Hippocampal formation (tissue), 2 donors: ENCODE data around the gene IGF2.

ENCODE experiments used
- DNase-seq, 2 donors: peaks; one replicate each; lab custom pipeline; 2025; lab: John Stamatoyannopoulos, UW

Gene IGF2

DNA sequence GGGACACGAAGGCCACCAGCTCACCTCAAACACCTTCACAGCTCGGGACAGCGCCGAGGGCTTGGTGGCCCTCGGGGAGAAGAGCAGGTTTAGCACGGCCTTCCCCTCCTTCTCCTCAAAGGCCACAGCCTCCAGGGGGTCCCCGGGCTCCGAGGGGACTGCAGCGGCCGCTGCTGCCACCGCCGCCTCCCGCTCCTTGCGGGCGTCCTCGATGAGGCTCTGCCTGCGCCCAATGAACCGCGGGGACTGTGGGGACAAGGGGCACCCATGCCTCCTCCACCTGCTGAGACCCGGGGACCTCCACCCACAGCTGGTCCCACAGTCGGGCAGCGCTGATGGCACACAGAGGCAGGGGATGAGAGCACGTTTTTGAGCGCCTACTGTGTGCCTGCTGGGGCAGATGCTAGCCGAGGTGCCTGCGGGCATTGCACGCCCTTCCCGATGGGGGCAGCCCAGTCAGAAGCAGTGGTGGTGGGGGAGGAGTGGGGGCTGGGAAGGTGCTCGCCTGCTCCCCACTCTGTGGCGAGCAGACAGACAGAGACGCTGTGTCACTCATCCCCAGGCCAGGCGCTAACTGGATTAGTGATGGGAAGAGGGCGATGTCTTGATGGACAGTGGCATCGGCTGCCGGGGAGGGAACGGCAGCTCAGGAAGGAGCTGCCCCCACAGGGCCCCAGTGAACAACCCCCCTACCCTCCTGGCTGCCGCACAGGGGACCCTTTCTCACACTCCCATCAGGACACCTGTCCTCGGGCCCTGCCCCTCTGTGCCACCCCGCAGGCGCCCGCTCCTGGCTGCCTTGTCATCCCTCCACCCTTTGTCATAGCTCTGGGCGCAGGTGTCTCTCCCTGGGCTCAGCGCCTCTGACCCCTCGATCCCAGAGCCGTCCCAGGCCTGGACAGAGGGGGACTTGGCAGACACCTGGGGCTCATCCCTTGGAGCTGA lies 30.7 kb upstream of the IGF2 start:
- no peak for DNase-seq

DNA sequence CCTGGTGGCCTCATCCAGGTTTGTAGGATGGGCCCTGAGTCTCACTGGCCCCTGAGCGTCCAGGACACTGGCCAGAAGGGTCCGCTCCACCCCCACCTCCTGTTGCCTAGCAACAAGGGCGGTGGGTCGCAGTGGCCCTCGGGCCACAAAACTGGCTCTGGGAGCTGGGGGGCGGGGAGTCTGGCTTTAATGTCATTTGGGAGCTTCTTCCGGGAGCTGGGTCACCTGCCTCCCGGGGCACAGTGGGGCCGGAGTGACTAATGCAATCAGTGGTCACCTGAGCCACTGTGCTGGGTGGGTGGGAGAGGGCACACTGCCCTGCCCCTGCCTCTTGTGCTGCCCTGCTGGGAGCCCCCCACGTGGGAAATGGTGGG lies 29.8 kb upstream of the IGF2 start:
- DNase-seq: no peak

DNA sequence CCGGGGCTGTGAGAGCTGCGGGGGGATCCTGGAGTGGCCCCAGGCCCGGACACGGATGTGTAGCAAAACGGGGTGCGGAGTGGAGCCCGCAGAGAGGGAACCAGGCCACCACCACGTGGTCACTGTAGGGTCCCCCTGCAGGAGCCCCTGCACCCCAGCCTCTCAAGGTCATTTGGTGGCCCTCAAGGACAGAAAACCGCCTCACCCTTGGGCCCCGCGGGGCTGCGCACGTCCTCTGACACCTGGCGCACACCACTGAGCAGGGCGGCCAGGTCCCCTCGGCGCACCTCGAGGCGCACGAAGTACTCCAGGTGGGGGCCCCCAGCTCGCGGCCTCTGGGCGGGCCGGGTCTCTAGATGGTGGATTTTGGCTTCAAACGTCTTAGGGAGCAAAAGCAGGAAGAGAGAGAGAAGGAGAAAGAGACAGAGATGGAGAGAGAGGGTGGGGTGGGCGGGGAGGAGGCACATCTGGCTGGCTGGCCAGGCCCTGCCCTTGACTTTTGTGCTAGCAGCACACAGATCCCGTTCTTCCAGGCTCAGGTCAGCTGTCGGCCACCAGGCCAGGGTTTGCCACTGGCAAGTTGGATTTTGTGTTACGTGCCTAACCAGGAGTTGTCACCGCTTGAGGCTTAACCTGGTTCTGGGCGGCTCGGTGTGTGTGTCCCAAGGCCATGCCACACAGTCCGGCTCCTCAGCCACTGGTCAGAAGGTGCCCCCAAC lies 29.3 kb upstream of the IGF2 start:
- DNase-seq: no peak

DNA sequence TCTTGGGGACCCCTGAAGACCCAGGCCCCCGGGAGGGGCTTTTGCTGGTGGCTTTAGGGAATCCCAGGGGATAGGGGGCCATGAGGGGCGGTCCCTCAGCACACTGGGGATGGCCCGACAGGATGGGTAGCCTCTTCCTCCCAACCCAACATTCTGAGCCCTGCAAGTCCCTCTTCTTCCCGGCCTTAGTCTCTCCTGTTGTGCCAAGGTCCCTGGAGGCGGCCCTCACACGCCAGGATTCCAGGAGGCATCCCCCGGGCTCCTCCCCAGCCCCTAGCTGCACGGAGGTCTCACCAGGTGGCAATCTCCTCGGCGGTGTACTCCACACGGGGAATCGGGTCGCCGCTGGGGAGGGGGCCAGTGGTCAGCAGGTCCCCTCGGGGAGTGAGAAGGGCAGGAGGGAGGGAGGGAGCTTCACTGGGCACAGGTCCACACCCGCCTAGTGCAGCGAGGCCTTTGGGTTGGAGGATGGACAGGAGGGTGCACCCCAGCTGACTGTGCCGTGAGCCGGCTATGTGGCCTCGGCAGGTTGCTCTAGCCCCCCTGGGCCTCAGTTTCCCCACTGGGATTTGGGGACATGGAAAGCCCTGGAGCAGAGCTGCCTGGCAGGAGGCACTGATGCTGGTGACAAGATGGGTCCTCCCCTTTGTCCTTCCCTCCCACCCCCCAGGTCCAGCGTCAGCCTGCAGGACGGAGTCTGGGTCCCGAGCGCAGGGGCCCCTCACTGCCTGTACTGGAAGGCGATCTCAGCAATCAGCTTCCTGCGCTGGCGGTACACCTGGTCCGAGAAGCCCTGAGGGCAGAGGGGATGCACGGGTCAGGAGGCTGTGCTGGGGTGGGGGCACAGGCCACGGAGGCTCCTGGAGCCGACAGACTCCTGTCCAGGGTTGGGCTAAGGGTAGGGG lies 28.2 kb upstream of the IGF2 start:
- no peak for DNase-seq

DNA sequence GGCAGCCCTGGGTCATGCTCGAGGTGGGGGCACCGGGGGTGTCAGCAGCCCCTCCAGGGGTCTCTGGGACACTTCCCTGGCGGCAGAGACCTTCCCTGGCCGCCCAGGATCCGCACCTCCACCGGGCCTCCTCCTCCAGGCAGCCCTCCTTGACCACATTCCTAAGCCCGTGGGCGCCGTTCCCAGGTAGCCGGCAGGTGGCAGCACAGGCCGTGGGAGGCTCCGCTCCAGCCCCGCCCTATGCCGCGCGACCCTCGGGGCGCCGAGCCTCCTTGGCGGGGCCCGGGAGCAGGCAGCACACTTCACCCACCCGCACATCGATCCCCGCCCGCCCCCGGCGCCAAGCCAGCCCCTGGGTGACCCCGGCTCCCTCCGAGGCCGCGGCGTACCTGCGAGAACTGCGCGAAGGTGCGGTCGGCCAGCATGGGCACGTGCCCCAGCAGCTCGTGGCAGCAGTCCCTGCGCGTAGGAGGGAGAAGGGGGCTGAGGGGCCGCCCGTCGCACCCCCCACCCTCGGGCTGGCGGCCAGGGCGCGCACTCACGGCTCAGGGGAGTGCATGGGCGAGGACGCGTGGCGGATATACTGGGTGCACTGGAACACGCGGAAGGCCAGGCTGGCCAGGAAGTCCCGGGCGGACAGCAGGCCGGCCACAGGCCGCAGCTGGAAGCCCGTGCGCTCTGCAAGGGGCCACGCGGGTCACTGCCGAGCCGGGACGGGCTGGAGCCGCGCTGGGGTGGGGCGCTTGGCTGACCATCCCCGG lies 27.1 kb upstream of the IGF2 start:
- DNase-seq: no peak

DNA sequence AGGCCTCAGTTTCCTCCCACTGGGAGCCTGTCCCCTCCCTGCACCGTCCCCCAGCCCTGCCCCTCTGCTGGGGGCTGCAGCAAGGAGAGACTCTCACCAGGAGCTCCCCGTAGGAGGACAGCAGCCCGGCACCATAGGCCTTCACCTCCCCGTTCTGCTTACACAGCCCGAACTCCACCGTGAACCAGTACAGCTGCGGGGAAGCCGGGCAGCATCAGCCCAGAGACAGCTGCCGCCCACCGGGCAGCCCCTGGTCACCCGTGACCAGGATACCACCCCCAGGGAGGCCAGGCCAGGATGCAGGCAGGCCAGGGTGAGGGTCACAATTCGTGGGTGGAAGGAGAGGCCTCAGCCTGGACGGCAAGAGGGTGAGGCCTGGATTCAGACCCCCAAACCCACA lies 26.4 kb upstream of the IGF2 start:
- DNase-seq: no peak

DNA sequence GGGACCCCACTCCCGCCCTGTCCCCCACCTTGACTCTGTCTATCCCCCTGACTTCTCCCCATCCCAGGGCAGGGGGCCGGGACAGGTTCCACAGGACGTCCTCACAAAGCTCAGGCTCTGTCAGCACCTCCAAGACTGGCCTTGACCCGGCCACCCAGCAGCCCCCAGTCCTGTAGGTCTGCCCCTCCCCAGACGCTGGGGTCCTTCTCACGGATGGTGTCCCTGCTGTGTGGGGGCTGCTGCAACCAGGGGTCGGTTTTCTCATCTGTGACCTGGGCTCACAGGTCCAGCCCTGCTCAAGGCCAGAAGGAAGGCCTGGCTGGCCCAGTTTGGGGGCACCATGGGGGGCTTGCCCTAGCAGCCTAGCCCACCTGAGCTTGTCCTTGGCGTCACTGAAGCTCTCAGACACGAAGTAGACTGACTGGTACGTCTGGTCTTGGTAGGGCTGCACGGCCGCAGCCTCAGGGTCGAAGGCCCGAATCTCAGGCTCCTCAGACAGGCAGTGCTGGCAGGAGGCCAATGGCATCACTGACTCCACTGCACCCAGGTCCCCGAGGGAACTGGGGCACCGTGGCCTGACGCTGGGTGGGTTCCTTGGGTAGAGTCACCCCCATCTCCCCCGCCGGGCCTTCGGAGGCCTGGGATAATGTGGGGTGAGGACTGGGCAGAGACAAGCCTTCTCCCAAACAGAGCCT lies 25.8 kb upstream of the IGF2 start:
- no peak for DNase-seq

DNA sequence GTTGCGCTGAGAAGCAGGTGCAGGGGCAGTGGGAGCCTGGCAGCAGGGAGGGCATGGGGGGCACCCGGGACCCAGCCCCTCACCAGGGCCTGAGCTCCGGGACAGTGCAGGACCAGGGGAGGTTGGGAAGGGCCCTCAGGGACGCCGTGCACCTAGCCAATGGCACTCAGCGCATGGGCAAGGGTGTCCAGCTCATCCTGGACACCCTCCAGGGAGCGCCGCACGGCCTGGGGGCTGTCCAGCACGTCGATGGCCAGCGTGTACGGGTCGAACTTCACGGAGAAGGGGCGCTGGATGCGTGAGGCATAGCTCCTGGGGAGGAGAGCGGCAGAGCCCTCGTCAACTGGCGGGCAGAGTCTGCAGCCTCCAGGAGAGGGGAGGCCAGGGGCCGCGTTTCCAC lies 24.9 kb upstream of the IGF2 start:
- no peak for DNase-seq

DNA sequence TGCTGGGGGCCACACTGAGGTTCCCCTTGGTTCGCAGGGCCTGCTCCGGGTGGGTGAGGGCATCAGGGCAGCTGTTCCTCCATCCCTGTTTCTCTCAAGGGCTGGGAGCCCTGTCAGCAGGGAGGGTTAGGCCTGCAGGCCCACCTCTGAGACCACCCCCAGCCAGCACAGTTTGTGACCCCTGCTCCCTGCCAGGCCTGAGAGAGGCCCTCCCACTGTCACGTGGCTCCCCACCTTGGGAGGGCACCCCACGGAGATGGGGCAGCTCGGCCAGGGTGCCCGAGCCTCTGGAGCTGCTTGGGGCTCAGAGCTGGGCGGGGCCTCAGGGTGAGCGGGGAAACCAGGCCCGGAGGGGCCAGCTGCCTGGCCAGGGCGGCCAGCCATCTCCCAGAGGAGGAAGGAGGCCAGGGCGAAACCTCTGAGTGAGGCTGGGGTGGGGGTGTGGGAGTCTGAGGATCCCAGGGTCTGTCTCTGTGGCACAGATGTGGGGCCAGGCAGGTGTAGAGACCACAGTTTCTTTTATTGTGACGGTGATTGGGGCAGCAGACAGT lies 24.3 kb upstream of the IGF2 start:
- no peak for DNase-seq

DNA sequence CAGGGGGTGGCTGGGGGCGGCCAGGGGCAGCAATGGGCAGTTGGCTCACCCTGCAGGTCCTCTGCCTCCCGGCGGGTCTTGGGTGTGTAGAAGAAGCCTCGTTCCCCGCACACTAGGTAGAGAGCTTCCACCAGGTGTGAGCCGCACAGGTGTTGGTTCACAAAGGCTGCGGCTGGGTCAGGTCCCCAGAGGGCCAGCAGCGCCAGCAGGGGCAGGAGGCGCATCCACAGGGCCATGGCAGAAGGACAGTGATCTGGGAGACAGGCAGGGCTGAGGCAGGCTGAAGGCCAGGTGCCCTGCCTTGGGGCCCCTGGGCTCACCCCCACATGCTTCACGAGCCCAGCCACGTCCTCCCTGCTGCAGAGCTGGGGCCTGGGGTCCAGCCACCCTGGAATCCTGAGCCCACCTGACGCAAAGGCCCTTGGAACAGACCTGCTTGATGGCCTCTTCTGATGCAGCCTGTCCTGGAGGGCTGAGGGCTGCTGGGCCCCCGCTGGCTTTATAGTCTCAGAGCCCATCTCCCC lies 21.6 kb upstream of the IGF2 start, which contains the start of gene INS:
INS (minus strand) TSS at position 474 of the 524 bp plus-strand sequence; CDS start at position 236, 238 bp downstream.
- no peak for DNase-seq

DNA sequence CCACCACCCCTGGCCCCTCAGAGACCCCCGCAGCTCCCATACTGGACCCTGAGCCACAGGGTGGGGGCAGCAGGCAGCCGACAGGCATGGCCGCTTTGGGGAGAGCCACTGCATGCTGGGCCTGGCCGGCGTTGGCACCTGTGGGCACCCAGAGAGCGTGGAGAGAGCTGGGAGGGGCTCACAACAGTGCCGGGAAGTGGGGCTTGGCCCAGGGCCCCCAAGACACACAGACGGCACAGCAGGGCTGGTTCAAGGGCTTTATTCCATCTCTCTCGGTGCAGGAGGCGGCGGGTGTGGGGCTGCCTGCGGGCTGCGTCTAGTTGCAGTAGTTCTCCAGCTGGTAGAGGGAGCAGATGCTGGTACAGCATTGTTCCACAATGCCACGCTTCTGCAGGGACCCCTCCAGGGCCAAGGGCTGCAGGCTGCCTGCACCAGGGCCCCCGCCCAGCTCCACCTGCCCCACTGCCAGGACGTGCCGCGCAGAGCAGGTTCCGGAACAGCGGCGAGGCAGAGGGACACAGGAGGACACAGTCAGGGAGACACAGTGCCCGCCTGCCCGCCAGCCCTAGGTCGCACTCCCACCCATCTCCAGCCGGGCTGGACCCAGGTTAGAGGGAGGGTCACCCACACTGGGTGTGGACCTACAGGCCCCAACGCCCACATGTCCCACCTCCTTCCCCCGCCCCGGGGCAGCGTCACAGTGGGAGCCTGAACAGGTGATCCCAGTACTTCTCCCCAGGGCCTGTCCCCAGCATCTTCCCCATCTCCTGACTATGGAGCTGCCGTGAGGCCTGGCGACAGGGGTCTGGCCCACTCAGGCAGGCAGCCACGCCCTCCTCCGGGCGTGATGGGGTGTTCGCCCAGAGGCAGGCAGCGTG lies 20.6 kb upstream of the IGF2 start:
- no peak for DNase-seq

DNA sequence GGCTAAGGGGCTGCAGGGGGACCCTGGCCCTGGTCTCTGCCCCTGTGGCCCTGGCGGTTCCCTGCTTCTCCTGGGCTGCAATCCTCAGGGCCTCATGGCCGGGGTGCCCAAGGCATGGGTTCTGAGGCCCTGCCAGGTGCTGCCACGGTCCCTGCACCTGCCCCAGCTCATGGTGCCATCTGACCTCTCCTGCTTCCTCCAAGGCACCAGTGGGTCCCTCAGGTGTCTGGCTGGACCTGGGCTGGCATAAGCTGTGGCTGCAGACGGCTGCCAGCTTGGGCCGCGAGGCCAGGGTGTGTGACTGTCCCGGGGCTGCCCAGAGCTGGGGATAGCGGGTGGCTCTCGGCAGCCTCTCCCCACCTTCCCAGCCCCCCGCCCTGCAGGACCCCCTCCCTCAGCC lies 19.8 kb upstream of the IGF2 start:
- DNase-seq: no peak

DNA sequence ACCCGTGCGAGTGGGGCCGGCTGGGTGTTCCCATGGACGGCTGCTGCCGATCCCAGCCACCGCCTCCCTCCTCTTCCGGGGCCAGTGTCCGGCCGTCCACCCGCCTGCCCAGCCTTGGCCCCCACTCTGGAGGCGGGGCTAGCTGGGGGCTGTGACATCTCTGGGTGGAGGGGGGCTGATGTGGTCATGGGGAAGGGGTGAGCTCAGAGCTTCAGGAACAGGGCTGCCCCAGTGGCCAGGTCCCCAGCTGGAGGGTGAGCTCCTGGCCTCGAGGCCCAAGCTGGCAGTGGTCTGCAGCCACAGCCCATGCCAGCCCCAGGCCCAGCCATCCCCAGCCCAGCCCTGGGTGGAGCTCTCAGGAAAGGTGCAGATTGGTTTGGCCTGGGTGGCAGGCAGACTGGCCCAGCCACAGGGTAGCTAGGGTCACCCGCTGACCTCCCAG lies 19.1 kb upstream of the IGF2 start:
- no peak for DNase-seq

DNA sequence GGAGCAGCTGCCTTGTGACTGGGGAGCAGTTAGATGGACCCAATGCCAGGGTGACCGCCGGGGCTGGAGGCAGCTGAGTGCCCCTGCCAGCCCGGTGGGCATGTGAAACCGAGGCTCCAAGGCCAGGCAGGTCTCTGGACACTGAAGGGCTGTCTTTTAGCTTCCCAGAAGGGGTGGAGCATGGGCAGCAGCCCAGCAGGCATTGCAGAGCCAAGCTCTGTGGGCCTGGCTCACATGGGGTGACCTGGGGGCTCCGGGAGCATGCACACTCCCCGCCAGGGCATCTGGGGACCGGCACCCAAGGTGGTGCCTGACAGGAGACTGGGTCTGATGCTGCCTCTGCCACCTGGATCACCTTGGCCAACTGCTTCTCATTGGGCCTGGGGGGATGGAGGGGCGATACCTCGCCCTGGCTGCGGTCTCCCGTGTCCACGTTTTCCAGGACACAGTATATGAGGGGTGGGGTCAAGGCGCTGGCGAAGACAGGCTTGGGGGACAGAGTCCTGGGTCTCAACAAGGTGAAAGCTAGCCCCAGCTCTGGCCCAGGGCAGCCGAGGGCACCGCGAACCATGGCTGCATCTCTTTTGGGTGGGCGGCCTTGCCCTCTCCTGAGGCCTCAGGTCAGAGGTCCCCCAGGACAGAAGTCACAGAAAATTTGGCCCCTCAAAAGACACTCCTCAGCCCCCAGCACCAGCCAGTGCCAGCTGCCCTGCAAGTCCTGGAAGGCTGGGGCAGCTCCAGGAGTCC lies 18.3 kb upstream of the IGF2 start:
- DNase-seq: no peak

DNA sequence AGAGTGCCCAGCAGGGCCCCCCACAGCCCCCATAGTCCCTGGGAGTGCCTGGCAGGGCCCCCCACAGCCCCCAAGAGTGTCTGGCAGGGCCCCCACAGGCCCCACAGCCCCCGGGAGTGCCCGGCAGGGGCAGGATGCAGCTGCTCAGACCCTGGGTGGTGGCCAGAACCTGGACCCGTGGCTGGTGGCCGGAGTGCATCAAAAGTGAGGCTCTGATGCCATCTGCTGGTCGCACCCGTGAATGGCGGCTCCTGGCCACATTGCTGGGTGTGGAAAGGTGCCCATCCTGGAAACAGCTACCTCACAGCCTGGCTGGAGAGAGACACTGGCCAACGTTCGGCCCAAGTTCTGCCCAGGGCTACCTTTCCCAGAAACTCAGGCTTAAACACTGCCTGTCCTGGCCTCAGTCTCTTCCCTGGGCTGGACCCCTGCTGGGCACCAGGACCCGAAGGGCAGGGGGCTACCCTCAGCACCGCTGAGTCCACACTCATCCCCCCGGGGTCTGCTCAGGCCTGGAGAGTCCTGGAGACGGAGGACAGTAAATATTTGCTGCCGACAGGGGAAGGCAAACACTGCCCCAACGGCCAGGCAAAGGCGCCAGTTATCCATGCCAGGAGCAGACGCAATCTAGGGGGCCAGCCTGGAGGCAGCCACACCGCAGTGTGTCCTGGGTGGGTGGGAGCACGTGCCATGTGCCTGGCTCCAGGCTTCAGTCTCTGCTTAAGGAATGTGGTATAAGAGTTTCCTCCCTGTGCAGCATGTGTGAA lies 17.4 kb upstream of the IGF2 start:
- DNase-seq: no peak

DNA sequence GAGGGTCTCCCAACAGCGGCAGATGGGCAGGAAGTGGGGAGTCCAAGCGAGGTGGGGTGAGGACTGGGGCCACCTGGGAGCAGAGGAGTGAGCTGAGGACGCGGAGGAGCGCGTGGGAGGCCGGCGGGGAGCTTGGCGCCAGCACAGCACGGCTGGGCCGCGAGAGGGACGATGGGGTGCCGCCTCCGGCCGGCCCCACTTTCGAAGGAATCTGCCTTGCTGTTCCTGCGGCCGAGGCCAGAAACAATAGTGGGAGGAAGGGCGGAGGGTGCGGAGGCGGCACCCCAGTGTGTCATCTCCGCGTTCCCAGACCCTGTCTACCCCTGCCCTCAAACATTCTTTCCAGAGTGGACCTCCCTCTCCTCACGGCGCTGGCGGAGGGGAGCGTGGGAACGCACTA lies 16.3 kb upstream of the IGF2 start:
- DNase-seq: no peak

DNA sequence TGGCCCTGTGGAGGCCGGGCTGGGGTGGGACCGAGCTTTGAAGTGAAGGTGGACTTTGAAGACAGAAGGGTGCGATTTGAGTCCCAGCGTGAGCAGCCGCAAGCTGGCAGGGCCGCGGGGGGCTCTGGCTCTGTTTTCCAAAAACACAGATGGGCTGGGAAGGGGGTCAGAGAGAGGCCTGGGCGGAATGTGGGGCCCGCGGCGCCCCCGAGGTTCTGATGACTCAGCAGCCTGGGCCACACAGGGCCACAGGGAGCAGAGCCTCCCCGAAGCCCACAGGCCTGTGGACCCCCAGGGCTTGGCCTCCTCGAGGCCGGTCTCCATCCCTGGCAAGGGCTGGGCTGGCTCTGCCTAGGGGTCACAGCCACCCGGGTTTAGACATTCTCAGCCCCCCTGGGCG lies 15.7 kb upstream of the IGF2 start:
- DNase-seq: no peak

DNA sequence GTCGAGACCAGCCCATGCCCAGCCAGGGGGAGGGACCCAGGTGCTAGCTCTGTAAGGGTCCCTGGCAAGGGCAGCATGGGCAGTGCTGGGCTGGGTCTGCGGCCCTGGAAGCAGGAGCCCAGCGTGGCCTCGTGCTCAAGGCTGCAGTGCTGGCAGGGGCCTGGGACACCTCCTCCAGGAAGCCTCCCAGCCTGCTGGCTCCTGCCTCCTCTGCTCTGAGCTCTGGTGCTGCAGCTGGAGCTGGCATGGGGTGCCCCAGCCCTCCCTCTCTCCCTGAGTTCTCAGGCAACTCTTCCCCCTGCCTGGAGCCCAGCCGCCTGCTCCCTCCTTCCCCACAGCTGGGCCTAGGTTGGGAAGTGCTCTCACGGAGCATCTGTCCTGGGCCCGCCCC lies 15.0 kb upstream of the IGF2 start:
- no peak for DNase-seq
